Putamen (tissue), 1 donor: ENCODE results near the gene CCDC91.

ENCODE experiments used
- DNase-seq: peaks from one replicate; pipeline ENCODE4 v3.0.0-alpha.2; 2016; ENCODE audit warnings: low spot score

Gene CCDC91

GRCh38 chr12:28536088-28536487 lies 345.8 kb downstream of the CCDC91 start:
- no peak for DNase-seq

GRCh38 chr12:28537474-28537873 lies 347.2 kb downstream of the CCDC91 start:
- no peak for DNase-seq

GRCh38 chr12:28539691-28540323 lies 349.6 kb downstream of the CCDC91 start:
- no peak for DNase-seq

- no peak for DNase-seq
These were observed 350.1 kb downstream of the CCDC91 start for GRCh38 chr12:28540324-28540714.

DNA sequence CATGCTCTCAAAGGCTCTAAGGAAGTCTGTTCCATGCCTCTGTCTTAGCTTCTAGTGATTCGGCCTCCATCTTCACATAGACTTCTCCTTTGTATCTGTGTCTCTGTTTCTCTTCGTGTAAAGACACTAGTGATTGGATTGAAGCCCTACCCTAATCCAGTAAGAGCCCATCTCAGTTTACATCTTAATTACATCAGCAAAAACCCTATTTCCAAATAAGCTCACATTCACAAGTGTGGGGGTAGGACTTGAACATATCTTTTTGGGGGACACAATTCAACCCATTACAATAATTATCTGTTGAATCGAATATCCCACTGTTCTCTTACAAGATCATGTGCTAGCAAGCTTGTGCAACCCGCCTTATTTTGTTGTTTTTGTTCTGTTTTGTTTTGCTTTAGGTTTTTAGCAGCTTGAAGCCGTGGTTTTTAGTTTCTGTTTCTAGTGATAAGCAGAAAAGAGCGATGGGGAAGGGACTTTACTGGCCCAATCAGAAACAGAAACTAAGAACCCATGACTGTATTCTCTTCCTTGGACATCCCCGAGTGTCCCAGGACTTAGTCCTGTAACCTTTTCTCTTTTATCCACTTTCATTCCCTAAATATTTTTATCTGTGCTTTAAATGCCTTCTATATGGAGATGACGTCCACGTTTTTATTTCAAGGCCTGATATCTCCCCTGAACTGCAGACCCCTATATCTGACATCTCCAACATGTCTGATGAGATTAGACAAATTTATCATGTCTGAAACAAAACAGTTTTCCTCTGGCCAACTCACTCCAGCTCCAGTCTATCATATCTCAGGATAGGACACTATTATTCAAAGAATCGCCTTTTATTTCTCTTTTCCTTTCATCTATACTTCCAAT lies 353.0 kb downstream of the CCDC91 start:
- DNase-seq = no peak

DNA sequence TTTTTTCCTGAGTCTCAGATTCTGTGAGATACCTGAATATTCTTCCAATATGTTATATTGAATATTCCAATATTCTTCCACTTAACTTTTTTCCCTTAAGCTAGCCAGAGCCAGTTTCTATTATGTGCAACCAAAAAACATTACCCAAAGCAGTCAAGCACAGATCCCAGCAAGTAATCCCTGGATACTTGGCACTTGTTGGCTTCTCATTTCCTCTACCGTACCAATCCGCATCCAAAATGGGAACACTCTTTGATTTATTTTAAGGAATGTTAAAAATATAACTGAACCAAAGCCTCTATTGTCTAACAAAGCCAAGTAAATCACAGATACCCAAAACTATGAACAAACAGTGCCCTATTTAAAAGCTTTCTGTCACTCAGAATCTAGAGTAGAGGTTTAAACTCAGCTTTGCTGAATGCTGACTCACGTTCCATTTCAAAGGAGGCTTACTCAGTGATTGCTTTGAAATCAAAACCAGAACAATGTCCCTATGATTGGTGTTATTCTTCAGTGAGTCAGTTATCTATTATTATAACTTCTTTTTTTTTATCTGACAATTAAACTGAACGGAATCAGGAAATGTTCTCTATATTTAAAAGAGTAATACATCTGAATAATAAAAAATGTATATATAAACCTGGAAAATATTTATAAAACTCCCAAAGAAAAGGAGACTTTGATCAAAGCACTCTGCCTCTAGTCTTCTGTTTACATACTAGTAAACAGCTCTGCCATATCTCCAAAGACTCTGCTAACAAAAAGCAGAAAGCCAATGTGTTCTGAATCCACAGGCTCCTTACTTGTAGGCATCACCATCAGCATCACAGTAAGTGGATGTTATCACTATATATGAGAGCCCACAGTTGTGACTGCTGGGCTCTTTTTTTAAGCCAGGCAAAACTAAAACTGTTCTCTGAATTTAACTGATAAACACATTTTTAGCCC lies 360.8 kb downstream of the CCDC91 start:
- DNase-seq = peak; percentile 3

DNA sequence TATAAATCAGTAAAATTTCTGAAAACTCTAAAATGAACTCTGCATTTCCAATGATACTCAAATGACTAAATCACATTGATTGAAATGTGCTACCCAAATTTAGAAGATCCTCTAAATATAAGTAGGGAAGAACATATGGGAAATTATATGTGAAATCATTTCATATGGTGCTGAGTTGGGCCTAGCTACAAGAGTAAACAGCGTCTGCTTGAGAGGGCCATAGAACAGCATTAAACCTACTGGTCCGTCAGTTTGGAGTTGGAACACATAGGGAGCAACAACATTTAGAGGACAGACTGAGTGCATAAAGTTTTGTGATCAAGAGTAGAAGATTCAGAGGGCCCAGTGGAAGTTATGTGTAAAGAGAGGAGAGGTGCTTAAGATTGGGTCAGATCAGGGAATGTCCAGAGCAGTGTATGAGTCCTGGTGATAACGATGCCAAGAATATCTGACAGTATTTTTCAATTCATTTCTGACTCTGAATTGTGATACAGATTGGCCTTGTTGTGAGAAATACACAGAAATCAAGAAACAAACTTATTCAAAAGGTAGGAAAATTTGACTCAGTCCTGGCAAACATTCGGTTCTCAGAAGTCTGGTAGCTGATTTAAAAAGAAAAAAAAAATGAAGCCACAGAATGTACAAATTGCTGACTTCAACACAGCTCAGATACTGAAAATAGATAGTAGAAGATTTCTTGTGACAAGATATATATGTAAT lies 362.2 kb downstream of the CCDC91 start:
- DNase-seq = no peak

DNA sequence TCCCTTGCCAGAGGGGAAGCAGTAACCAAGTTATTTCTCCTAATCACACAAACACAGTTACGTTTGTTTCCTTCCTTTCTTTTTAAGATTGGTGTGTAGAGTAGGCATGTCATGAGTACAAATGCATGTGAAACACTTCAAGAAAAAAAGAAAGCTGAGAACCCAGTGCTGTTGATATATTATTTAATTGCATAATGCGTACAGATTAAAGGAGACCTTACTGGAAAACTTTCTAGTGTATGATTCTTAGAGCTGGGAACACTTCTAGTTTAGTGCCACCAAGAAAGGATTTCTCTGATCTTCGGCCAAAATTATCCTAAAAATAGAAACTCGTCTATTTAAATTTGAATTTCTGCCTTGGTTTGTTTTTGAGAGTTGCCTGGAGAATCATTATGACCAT lies 365.5 kb downstream of the CCDC91 start:
- DNase-seq = no peak

DNA sequence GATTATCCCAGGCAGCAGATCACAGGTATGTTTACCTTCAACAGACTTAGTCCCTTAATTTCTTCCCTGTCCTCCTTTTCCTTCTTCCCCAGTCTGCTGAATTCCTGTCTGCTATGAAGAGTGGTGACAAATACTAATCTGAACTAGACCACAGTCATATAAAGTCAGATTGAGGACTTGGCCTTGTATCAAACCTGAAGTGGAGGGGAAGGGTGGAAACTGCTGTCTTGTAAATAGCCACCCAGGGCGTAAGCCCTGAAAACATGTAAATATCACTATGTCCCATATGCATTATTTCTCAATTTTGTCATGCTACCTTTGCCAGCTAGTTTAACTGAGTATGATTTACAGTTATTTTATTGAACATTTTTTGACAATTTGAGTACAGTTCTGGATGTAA lies 368.0 kb downstream of the CCDC91 start:
- DNase-seq = no peak

DNA sequence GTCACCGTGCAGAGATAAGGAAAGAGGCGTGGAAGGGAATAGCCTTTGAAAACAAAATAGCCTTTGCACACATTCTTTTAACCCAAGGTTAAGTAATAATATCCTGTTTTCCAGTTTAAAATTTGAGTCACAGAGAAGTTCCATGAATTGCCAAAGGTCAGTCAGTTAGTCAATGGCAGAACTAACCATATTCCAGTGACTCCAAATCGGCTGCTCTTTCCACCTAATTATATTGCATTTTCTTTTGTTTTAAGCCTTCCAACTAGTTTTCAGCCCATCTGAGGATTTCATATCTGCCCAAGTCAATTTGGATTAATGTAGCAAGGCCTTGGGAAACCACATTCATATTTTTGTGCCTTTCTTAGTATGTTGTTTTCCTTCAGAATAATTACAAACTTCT lies 373.0 kb downstream of the CCDC91 start:
- no peak for DNase-seq

DNA sequence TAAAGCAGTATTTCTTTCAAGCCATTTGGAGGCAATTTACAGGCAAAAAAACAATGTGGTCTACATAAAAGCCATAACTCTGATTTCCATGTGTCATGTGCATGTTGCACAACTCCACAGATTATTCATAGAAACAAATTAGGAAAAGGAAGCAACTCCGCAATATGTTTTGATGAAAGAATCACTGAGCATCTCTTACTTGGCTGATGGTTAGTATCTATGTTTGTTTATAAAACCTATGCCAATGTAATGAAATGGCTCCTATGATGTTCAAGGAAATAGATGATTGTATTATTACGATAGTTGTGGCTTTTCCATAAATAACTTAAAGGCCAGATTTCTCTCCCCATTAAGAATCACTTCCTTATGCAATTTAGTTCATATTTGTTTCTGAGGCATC lies 373.7 kb downstream of the CCDC91 start:
- DNase-seq = no peak

- no peak for DNase-seq
These were observed 377.9 kb downstream of the CCDC91 start for GRCh38 chr12:28568118-28568517.

DNA sequence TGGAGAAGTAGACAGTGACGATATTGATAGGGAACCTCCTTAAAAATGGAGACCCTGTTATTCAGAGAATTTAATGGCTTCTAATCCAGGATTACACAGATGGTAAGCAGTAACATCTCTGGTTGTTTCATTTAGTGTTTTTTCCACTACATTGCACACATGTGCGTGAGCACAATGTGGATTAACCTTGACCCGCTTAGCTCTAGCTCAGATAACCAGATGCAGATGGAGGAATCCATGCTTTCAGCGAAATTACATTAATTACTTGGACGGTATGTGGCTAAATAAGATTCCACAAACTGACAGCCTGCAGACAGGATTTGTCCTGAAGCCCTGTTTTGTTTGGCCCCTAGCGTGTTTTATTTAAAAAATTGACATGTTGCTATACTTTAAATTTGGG lies 378.4 kb downstream of the CCDC91 start:
- DNase-seq = no peak

- no peak for DNase-seq
These were observed 379.6 kb downstream of the CCDC91 start for GRCh38 chr12:28569698-28570411.

GRCh38 chr12:28570811-28571210 lies 380.6 kb downstream of the CCDC91 start:
- DNase-seq = no peak

- DNase-seq = no peak
These were observed 384.7 kb downstream of the CCDC91 start for GRCh38 chr12:28574746-28575592.

DNA sequence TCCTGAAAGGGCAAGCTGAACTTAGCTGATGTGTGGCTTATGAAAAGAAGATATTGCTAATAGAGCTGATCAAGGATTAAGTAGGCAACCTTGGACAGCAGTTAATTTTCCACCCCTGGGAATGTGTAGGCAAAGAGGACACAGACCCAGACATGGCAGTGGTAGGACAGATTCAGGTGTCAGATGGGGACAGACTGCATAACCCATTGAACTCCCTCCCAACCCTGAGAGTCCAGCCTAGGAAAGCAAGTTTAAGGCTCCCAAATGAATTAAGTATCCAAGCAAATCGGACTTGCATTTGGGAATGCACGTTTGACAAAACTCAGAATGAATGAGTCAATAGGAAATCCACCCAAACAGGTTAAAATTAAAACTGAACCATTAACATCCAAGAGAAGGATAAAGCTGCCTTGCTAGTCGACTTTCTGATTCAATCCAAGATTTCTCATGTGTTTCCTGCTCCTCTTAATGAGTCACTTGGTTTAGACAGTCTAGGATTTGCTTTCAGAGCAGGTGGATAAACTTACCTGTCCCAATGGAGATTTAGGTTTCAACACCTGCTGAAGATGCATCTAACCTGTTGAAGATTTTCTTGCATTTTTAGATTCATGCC lies 385.4 kb downstream of the CCDC91 start:
- no peak for DNase-seq

- no peak for DNase-seq
These were observed 388.1 kb downstream of the CCDC91 start for GRCh38 chr12:28578361-28578760.

GRCh38 chr12:28578833-28579252 lies 388.6 kb downstream of the CCDC91 start:
- no peak for DNase-seq
